NT2/D1 (cell line): ENCODE data around the gene FGFBP1.

Source experiments
- SUZ12 ChIP-seq: IDR thresholded peaks from 2 replicates; pipeline ENCODE4 v1.6.1; 2011; ENCODE audit not compliant: insufficient read length, insufficient read depth; ENCODE audit errors: extremely low read depth
- YY1 ChIP-seq: IDR thresholded peaks from 2 replicates; pipeline ENCODE4 v1.6.1; 2011; ENCODE audit not compliant: insufficient read length, insufficient read depth
- ZNF274 ChIP-seq: IDR thresholded peaks from 2 replicates; pipeline ENCODE4 v1.6.1; 2011; ENCODE audit warnings: mild to moderate bottlenecking, low read depth, low read length

DNA sequence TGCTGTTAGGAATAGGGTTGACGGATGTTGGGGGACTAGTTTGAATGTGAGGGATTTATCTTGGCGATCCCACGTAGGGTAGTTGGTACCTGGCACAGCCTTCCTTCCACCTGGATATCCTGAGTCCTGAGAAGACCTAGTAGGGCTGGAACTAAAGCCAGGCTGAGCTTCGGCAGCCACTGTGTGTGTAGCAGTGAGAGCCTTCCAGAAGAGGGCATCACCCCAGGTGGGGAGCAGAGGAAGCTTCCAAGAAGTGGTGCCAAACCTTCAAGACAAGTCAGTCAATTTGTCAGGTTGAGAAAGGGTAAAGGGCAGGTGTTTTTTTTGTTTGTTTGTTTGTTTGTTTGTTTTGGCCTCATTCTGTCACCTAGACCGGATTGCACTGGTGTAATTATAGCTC, 25.6 kb upstream of the FGFBP1 start:
- TF ChIP-seq YY1 (no peak), ZNF274 (no peak), SUZ12 (no peak)
